Uterus (tissue), 2 donors: ENCODE data around the gene TMC6.

Source experiments
- POLR2A ChIP-seq, 2 donors: fragments of 450-650 bp; IDR thresholded peaks; one replicate each; pipeline ENCODE4 v1.6.1; 2016; ENCODE audit warnings: antibody characterized with exemption in 2 of 2, mild to moderate bottlenecking in 1 of 2, moderate library complexity in 1 of 2
- TF ChIP-seq, protein P1 (sequence below), 4 experiments: fragments of 200-600 bp in 2 of 4; fragments of 450-650 bp in 2 of 4; sonication (generic) in 2 of 4; IDR thresholded peaks; one replicate each; pipeline ENCODE4 v1.5.1; 2016 to 2019; ENCODE audit warnings: antibody characterized with exemption in 4 of 4, mild to moderate bottlenecking in 2 of 4, moderate library complexity in 1 of 4

DNA sequence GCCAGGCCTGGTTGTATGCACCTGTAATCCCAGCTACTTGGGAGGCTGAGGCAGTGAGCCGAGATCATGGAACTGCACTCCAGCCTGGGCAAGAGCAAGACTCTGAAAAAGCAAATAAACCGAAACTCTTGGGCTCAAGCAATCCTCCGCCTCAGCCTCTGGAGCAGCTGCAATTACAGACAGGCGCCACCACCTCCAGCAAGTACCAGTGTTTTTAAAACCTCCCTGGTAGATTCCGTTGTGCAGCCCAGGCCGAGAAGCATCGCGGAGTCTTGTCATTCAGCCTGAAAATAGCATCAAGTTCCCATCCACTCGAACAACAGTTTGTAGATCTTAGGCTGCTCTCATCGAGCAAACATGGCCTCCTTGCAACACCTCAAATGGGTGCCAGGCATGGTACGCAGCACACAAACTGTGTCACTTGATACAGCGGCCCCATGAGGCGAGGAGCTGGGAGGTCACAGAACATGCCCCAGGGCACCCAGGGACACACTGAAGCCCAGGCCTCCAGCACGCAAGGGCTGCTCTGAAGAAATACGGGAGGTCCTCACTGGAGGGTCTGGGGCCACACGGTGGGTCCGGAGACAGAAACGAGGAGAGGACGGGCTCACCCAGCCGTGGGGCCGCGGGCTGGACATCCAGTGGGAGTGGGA is 18.1 kb downstream of the TMC6 start:
- no peak for TF ChIP-seq POLR2A (IDR thresholded peaks at IDR 0.05)
- TF ChIP-seq, protein P1, sequence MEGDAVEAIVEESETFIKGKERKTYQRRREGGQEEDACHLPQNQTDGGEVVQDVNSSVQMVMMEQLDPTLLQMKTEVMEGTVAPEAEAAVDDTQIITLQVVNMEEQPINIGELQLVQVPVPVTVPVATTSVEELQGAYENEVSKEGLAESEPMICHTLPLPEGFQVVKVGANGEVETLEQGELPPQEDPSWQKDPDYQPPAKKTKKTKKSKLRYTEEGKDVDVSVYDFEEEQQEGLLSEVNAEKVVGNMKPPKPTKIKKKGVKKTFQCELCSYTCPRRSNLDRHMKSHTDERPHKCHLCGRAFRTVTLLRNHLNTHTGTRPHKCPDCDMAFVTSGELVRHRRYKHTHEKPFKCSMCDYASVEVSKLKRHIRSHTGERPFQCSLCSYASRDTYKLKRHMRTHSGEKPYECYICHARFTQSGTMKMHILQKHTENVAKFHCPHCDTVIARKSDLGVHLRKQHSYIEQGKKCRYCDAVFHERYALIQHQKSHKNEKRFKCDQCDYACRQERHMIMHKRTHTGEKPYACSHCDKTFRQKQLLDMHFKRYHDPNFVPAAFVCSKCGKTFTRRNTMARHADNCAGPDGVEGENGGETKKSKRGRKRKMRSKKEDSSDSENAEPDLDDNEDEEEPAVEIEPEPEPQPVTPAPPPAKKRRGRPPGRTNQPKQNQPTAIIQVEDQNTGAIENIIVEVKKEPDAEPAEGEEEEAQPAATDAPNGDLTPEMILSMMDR (IDR thresholded peaks at IDR 0.05), result no peak
